HG03045 (cell line): ENCODE measurements around the gene TMEM62.
"Not testable (repeated sequence)": the region's sequence is repeated elsewhere in the genome, so short reads cannot be mapped to it uniquely, and the experiment has no call there.

Experiments
- ATAC-seq: cut with Tn5 transposase; IDR thresholded peaks from one replicate; pipeline ENCODE4 v1.9.1; 2021; ENCODE audit warnings: mild to moderate bottlenecking, moderate library complexity; ENCODE audit not compliant: unreplicated experiment

The TMEM62 gene

DNA sequence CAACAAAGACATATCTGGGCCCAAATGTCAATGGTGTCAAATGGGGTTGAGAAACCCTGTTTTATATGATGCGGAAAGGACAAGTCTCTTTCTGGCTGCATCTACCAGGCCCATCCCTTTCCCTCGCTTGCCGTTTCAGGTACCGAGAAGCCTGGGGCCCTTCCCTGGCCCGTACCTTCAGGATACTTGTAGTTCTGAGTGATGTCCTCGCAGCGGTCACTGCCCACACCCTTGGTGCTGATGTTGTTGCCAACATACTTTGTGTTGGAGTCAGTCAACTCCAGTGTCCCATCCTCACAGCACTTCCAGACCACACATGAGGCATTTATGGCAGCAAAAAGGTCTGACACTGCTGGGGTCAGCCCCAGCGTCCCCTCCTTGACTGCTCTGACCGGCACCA is 73.6 kb downstream of the TMEM62 start:
- no peak for ATAC-seq

DNA sequence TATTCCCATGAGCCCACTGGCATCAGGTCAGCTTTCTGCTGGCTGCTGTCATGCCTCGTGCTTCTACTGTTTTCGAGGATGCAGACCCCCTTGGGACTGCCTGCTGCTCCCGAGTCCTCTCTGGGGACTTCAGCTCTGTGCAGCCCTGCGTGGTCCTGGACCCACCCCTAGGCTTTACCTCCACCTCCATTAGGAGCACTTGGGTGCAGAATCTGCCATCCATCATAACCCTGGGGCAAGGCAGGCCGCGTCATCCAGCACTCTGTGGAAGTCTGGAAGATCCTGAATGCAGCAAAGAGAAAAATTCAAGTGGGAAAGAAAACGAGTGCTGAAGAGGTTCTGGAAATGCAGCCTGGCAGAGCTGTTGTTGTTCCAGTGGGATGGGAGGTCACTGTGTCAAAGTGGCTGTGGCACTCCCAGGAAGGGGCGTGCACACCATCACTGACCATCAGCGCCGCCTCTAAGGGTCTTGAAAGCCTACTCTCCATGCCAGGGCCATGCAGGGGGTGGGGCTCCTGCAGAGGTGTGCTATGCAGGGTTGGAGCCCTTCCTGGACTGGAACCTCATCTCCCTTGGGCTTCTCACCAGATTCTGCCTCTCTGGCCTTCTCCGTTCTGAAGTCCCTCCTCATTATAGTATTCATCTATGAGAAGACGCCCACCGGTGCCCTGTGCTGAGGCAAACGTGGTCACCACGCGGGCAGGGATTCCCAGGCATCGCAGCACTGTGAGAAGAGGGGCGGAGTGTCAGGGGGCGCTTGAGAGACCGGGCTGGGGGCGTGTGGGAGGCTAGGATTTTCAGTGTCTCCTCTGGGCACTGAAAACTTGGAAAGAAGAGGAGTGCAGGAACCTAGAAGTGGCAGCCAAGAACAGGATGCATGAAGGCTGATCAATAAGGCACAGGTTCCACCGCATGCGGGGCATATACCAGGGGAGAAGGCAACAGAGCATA is 74.9 kb downstream of the TMEM62 start:
- ATAC-seq: no peak

DNA sequence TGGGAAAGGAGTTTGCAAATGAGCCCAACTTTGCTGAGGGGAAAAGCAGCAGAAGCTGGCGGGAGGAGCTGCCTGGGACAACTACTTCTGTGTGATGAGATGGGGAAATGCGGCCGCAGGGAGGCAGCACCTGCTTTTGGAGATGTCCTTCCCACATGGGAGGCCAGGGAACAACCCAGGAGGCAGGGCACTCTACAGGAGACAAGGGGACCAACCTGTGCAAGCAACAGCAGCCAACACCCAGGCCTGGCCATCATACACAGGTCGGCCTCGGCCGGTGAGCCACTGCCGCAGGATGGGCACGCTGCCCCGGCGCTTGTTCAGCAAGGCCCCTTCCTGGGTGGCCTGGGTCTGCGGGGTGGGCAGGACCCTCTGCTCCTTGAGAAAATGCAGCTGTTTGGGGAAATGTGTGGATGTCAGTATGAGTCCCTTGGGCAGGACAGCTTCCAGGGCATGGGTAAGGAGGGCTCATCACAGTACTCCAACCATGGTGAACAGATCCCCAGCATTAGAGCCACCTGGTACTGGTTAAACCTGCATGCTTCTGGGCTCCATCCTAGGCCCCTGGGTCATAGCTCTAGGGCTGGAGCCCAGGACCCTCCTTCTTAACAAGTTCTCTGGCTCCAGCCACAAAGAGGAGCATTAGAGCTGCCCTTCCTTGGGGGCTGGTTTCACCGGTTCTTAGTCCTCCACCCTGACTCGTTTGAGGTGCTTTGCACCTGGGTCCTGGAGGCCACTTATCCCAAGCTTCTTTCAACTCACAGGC is 75.9 kb downstream of the TMEM62 start:
- ATAC-seq: no peak

DNA sequence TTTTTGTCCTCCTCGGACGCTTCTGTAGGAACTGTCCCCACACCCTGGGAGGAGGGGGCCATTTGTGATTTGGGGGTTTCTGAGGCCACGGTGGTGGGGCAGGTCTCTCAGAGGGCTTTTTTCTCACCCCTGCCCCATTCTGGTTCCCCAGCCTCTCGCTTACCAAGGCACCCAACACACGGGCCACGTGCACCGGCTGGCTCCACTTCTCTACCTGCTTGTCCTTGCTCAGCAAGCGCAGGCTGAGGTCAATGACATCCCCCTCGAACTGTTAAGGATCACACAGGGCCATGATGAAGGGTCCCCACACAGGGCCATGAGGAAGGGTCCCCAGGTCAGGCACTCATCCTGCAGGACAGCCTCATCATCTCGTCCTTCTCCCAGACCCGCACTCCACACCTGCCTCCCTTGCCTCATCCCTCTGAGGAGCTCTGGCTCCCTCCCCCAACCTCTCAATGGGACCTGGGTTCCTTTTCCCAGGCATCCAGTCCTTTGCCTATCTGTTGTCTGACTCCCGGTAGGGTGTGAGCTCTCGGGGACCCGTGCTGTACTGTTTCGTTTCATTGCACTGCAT is 76.9 kb downstream of the TMEM62 start:
- no peak for ATAC-seq

DNA sequence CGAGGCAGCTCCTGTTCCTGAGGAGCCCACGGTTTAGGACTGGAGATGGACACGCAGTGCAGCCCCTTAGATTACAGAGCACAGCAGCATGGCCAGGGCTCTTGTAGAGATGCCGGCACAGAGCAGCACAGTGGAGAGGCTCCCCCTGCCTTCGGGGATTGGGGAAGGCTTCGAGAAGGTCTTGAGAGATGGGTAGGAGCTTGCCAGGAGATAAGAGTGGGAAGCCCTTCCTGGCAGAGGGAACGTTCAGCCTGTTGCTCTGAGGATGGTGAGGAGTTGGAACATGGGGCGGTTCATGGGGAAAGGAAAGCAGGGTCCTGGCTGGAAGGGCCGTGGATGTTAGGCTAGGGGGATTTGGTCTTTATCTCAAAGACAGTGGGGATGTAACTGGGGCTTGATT is 77.4 kb downstream of the TMEM62 start:
- no peak for ATAC-seq

DNA sequence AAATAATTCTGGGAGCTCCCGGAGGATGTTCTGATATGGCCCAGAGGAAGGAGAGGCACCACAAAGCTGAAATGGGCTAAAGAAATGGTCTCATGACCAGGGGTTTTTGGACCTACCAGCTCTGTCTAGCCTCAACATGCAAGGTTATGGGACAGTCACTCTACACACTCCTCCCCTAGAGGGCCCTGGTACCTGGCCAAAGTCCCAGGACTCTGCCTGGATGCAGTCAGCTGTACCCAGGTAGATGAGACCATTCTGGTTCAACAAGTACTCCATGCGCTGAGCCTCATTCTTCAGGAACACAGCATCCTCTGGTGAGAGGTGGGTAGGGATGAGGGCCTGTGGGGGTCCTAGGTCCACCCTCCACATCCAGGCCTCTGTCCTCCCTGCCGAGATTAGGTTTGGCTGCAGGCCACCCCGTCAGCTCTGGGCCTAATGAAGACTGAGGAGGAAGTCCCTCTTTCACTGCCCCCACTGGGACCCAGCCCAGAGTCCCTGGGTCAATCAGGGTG is 77.9 kb downstream of the TMEM62 start:
- ATAC-seq: no peak

DNA sequence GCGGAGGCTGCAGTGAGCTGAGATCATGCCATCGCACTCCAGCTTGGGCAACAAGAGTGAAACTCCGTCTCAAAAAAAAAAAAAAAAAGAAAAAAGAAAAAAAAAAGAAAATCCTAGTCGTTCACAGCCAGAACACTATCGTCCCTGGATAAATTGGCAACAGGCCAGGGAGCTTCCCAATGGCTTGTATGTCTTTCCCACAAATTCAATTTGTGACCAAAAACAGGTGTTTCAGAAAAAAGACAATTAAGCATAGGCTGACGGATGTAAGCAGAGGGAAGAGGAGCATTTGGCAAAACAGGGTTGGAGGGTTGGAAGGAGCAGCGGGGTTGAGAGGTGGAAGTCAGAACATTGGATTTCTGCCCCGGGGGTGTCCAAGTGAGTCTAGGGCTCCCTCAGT is 78.9 kb downstream of the TMEM62 start:
- ATAC-seq: no peak

DNA sequence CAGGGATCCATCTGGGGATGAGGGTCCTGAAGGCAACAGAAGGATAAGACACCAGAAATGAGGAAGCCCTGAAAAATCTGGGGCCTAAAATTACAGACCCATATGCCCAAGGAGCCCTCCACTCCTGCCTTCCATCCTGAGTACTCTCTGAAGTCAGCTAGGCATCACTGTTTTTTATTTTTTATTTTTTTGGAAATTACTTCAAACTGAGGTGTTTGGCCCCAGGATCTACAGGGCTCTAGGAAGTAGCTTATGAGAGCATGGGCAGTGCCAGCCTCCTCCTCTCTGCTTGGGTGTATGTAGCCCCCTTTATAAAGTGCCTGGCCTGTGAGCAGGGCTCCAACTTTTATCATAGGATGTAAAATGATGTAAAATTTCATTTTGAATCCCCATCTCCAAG is 79.6 kb downstream of the TMEM62 start:
- ATAC-seq: no peak

DNA sequence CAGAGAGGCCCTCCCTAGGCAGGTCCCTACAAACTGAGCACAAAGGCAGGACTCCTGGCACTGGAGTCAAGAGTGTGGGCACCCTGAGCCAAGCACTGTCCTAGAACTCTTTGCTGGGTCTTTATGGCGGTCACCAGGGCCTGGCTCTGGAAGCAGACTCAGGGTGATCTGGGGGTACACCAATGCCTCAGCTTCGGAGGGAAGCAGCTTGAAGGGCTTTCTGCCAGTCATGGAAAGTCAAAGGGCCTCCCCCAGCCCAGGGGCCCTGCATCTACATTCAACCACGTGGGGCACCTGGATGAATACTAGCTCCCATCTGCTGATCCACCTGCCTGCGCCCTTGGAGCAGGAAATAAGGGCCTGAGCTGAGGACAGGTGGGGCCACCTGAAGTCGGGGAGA is 80.1 kb downstream of the TMEM62 start:
- no peak for ATAC-seq

DNA sequence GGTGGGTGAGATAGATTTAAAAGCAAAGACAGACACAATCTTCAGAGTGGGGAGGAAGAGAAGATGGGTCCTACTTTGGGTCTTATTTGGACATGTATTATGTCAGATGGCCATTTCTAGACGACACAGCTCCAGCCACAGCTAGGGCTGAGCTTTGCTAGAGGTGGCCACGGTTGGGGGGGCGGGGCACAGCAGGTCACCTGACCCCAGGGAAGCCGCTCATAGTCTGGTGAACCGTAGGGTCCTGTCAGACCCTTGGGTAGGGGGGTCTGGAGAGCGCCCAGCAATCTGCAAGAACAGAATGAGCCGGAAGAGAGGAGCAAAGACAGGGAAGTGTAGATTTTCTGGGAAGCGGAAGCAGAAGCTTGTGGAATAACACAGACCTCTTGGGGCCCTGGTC is 80.8 kb downstream of the TMEM62 start:
- no peak for ATAC-seq

DNA sequence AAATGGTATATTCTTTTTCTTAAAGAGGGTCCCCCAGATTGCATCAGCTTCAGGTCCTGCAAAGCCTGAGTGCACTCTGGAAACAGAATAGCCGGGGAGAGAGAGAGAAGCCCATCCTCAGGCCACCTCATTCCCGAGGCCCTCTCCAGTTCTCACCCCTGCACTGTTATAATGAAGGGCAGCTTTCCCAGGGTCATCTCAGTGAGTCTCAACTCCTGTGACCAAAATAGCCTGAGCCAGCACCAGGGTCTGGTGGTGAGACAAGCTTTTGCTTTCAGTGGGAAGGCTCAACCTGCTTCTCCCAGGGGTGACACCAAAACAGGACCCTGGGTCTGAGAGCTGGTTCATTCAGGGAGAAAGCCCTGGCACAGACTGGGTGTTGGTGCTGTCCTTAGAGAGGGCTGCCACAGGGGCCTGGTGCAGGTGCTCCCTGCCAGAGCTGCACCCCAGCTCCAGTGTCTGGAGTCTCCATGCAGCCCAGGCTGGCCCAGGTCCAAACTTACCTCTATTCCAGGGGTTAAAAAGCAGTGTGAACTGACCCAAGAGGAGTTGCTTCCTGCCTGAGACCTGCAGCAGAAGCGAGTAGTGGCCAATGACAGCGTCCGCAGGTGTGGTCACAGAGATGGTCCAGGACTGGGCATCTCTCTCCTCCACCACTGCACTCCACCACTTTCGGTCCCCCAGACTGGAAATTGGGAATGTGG is 81.4 kb downstream of the TMEM62 start:
- ATAC-seq: no peak

DNA sequence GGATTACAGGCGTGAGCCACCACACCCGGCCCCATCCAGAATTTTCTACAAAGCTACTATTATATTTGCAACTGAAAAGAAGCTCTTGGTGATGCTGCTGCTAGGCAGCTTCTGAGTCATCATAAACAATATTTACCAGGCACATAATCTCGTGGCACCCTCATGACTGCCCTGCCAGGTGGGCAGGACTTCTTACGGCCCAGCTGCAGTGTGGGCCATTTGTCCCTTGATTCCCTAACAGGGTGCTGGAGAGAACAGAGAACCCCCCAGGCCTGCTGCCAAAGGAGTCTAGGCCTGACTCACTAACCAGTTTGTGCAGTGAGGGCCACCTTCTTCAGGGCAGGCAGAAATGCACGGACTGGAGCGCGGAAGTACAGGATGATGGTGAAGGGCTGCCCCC is 82.6 kb downstream of the TMEM62 start:
- no peak for ATAC-seq

DNA sequence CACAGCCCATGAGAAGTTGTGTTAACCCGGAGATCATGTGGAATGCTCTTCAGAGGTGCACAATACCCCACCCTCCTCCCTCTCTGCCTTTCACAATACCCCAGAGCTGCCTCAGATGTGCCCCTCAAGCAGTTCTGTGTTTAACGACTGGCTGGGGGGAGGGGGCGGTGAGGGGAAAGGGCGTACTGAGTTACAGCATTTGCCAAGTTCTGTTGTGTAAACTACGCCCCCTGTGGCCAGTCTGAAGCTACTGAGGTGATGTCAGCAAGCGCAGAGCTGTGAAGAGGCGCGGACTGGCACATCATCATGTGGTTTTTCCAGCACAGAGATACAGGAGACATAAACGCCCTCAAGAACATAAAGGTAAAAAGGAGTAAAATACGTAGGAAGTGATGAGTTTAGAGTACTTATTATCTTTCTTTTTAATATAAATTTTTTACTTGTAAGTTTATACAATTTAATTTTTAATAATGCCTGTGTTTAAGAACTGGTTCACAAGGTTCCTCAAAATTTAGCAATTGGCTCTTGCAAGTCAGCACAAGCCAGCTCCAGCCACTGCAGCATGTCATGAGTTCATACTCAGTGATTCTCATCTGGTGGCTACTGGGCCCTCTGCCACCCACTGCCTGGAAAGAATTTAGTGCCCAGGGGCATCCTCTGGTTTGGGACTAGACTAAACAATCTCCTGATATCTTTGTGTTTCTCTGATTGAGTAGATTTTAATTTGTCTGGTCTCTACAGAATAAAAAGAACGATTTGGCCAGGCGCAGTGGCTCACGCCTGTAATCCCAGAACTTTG is 85.7 kb downstream of the TMEM62 start:
- no peak for ATAC-seq

DNA sequence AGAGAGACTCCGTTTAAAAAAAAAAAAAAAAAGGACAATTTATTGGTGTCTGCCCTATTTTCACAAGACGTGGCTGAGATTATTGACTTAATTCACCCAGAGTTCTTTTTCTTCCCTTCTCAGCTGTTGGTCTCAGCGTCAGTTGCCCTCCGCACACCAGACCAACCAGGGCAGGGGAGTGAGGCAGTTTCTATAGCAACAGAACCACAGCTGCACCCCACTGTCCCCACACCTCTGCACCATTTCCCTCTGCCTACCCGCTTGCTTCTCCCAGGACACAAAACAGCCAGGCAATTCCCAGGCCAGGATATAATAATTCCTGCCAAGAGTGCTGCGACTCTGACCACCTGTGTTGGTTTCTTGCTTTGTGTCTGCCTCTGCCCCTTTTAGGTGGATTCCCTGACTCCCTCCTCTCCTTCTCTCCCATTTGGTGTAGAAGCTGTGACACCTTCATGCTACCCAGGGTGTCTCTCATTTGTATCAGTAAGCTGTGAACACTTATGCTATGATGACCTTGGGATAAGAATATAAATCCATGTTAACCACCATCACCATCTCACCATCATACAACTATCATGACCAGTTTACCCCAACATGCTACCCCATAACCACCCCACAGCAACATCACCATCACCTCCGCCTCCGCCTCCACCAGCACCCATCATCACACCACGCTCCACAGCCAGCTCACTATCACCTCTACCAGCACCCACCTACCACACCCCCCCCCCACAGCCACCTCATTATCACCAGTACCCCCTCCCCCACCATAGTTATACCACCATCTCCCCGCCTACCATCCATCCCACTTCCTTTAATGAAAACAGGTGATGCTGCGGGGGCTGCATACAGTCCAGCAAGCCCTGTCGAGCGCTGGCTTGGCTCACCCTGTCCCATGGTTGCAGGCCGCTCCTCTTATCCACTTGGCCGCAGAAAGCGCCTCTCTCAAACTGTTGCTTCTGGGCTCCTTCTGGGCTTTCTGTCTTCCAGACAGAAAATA is 86.8 kb downstream of the TMEM62 start:
- ATAC-seq: no peak

DNA sequence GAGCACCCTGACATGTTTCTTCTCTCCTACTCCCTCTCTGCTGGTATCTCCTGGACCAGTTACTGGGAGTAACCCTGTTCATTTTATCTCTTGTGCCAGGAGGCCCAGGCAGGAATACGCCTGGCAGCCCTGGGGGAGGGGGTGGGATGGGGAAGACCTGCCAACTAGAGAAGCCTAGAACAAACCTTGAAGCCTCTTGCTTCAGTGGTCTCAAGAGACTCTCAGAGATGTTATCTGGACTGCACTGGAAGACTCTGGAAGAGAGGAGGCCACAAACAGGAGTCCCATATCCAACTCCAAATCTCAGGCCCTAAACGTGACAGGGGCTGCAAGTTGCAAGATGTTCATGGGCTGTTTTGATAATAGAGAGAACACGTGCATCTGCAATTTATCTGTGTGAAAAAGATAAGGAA is 87.6 kb downstream of the TMEM62 start, which contains the start of gene EPB42:
Gene EPB42, minus strand, starts transcription at position 28 of the 413 bp plus-strand sequence. CDS start 193 bp downstream, outside the sequence.
- no peak for ATAC-seq

DNA sequence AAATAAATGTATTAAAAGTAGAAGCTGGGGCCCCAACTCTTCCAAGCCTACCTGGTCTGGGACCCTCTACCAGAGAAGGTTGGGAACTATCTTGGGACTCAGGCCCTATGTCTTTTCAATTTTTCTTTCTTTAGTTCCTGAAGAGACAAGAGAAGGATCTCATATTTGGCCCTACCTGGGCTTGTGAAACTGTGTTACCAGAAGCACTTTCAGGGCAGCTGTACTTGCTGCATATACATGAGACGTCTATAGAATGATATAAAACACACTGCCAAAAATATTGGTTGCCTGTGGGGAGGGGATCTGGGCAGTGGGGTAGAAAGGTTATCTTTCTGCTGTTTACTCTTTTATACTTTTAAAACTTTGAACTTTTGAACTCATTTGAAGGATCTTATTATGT is 88.0 kb downstream of the TMEM62 start:
- ATAC-seq: no peak

DNA sequence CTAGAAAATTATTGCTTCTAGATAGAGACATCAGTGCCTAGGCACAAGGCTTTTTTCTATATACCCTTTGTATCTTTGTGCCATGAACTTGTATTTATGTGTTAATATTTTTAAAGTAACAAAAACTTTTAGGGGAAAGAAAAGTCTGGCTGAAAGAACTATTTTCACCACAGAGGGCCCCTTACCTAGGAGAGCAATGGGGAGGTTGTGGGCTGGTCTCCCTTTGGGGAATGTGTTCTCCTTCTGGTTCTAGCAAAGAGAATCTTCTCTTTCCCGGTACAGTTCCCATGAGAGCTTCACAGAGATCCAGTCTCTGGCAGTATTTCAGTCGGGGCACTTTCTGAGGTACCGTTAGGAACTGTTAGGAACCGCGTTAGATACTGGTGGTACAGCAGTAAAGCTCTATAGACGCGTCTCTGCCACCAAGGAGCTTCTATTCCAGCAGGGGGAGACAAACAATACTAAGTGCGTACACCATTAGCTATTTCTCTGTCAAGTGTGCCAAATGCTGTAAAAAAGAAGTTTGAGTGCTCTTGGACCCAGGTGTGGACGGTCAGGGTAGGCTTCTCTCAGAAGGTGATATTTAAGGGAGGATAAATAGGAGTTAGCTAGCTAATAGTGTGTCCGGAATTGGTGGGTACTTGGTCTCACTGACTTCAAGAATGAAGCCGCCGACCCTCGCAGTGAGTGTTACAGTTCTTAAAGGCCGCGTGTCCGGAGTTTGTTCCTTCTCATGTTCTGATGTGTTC is 92.0 kb downstream of the TMEM62 start:
- no peak for ATAC-seq

DNA sequence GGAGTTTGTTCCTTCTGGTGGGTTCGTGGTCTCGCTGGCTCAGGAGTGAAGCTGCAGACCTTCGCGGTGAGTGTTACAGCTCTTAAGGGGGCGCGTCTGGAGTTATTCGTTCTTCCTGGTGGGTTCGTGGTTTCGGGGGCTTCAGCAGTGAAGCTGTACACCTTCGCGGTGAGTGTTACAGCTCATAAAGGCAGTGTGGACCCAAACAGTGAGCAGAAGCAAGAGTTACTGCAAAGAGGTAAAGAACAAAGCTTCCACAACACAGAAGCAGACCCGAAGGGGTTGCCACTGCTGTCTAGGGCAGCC is 92.5 kb downstream of the TMEM62 start:
- ATAC-seq: not testable (repeated sequence)
